Subcutaneous adipose tissue (tissue), 4 donors: ENCODE results near the gene NEBL. TPM values are rescaled to one million over a fixed set of nuclear protein-coding genes. Genes with fewer than 3 reads are reported as not detected.

ENCODE experiments used
- CTCF ChIP-seq: fragments of 450-650 bp; IDR thresholded peaks from one replicate; pipeline ENCODE4 v1.5.1; 2016; ENCODE audit warnings: low read depth, mild to moderate bottlenecking, control low read depth, antibody characterized with exemption, moderate library complexity
- total RNA-seq, 4 donors: library from RNA; depleted of rRNA; stranded (reverse); fragments of >200 nt; gene quantifications; one replicate each; pipeline ENCODE4 v1.1.0, GENCODE V29; 2016

The NEBL gene
- total RNA-seq, 4 donors from 2014 or later: 1.8 to 5.9 (median 3.8) TPM

GRCh38 chr10:20919481-20919880, 22.4 kb upstream of the NEBL start:
- TF ChIP-seq CTCF: no peak

- TF ChIP-seq CTCF: no peak
Observed at GRCh38 chr10:20916976-20917375, 19.9 kb upstream of the NEBL start.

GRCh38 chr10:20912969-20913368, 15.9 kb upstream of the NEBL start:
- no peak for TF ChIP-seq CTCF

- no peak for TF ChIP-seq CTCF
Observed at GRCh38 chr10:20911626-20912025, 14.5 kb upstream of the NEBL start.

- no peak for TF ChIP-seq CTCF
Observed at GRCh38 chr10:20909801-20910200, 12.7 kb upstream of the NEBL start.

- TF ChIP-seq CTCF: no peak
Observed at GRCh38 chr10:20908391-20908790, 11.3 kb upstream of the NEBL start.

- no peak for TF ChIP-seq CTCF
Observed at GRCh38 chr10:20903635-20904390, 6.7 kb upstream of the NEBL start.
